ENCODE measurements around the gene KPNA5. TPM values are rescaled to one million over a fixed set of nuclear protein-coding genes. Genes with fewer than 3 reads are reported as not detected.

KPNA5 gene
- total and polyA plus RNA-seq, 2 of the 13 experiments (the other 11 are each of a cell fraction or from before 2014, with no cell fraction given) = 5.3 to 13.0 TPM

DNA sequence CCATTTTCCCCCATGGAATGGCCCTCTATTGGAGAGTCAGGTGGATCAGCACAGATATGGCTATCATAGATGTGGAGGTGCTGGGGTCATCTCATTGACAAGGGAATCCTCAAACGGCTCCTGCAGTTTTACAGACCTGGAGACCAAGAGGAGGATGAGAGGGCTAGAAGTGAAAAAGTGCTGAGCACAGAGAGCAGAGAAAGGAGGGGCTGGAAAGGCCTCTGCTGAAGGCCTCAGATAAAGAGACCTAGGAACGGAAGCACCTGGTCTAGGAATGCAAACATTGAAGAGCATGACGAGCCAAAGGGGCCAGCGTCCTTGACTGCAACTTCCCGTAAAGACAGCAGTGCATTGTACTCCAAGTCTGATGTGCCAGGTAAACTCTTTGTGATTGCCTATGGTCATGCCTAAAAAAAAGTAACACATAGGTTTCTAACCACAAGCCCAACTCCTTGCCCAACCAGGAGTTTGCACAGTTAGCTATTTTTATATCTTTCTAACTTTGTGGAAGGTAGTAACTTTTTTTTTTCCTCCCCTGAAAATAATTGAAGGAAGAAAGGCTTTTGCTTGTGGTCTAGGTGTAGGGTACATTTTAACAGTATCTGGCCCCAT lies 49.5 kb upstream of the KPNA5 start (continued):
- TF ChIP-seq ZSCAN12 (CRISPR knock-in tag; IDR thresholded peaks at IDR 0.05) (no peak; the same call in 1 of the 2 replicates), ATRX (CRISPR knock-in tag; IDR thresholded peaks at IDR 0.05; ENCODE audit: borderline replicate concordance) (no peak), SCMH1 (CRISPR knock-in tag; IDR thresholded peaks at IDR 0.05; ENCODE audit: borderline replicate concordance) (no peak), MAFK (conservative IDR thresholded peaks at IDR 0.05 in 1 of 2, IDR thresholded peaks at IDR 0.05 in 1 of 2; ENCODE audit: low read length in 2 of 2) (peak; percentile 83 to 88), KLF12 (CRISPR knock-in tag; IDR thresholded peaks at IDR 0.05; ENCODE audit: borderline replicate concordance) (no peak), SIN3B (IDR thresholded peaks at IDR 0.05; ENCODE audit: low read length) (no peak), JARID2 (CRISPR knock-in tag; IDR thresholded peaks at IDR 0.05; ENCODE audit: insufficient replicate concordance) (peak; percentile 57), DR1 (CRISPR knock-in tag; IDR thresholded peaks at IDR 0.05) (no peak), TBX2 (CRISPR knock-in tag; IDR thresholded peaks at IDR 0.05; ENCODE audit: borderline replicate concordance) (peak; percentile 99), ZNF777 (CRISPR knock-in tag; IDR thresholded peaks at IDR 0.05) (no peak), ESRRA (CRISPR knock-in tag; IDR thresholded peaks at IDR 0.05; ENCODE audit: low read depth) (peak; percentile 70; the same call in 1 of the 2 replicates), RARA (CRISPR knock-in tag; IDR thresholded peaks at IDR 0.05) (peak; percentile 90)
- TF ChIP-seq, protein P1, sequence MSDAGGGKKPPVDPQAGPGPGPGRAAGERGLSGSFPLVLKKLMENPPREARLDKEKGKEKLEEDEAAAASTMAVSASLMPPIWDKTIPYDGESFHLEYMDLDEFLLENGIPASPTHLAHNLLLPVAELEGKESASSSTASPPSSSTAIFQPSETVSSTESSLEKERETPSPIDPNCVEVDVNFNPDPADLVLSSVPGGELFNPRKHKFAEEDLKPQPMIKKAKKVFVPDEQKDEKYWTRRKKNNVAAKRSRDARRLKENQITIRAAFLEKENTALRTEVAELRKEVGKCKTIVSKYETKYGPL (CRISPR knock-in tag; IDR thresholded peaks at IDR 0.05) = no peak
- TF ChIP-seq, protein P2, sequence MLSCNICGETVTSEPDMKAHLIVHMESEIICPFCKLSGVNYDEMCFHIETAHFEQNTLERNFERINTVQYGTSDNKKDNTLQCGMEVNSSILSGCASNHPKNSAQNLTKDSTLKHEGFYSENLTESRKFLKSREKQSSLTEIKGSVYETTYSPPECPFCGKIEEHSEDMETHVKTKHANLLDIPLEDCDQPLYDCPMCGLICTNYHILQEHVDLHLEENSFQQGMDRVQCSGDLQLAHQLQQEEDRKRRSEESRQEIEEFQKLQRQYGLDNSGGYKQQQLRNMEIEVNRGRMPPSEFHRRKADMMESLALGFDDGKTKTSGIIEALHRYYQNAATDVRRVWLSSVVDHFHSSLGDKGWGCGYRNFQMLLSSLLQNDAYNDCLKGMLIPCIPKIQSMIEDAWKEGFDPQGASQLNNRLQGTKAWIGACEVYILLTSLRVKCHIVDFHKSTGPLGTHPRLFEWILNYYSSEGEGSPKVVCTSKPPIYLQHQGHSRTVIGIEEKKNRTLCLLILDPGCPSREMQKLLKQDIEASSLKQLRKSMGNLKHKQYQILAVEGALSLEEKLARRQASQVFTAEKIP (CRISPR knock-in tag; IDR thresholded peaks at IDR 0.05; ENCODE audit: borderline replicate concordance) = no peak
- TF ChIP-seq, protein P3, sequence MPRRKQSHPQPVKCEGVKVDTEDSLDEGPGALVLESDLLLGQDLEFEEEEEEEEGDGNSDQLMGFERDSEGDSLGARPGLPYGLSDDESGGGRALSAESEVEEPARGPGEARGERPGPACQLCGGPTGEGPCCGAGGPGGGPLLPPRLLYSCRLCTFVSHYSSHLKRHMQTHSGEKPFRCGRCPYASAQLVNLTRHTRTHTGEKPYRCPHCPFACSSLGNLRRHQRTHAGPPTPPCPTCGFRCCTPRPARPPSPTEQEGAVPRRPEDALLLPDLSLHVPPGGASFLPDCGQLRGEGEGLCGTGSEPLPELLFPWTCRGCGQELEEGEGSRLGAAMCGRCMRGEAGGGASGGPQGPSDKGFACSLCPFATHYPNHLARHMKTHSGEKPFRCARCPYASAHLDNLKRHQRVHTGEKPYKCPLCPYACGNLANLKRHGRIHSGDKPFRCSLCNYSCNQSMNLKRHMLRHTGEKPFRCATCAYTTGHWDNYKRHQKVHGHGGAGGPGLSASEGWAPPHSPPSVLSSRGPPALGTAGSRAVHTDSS (CRISPR knock-in tag; conservative IDR thresholded peaks at IDR 0.05) = no peak
- TF ChIP-seq, protein P4, sequence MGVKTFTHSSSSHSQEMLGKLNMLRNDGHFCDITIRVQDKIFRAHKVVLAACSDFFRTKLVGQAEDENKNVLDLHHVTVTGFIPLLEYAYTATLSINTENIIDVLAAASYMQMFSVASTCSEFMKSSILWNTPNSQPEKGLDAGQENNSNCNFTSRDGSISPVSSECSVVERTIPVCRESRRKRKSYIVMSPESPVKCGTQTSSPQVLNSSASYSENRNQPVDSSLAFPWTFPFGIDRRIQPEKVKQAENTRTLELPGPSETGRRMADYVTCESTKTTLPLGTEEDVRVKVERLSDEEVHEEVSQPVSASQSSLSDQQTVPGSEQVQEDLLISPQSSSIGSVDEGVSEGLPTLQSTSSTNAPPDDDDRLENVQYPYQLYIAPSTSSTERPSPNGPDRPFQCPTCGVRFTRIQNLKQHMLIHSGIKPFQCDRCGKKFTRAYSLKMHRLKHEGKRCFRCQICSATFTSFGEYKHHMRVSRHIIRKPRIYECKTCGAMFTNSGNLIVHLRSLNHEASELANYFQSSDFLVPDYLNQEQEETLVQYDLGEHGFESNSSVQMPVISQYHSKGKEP (CRISPR knock-in tag; IDR thresholded peaks at IDR 0.05) = no peak
- TF ChIP-seq, protein P5, sequence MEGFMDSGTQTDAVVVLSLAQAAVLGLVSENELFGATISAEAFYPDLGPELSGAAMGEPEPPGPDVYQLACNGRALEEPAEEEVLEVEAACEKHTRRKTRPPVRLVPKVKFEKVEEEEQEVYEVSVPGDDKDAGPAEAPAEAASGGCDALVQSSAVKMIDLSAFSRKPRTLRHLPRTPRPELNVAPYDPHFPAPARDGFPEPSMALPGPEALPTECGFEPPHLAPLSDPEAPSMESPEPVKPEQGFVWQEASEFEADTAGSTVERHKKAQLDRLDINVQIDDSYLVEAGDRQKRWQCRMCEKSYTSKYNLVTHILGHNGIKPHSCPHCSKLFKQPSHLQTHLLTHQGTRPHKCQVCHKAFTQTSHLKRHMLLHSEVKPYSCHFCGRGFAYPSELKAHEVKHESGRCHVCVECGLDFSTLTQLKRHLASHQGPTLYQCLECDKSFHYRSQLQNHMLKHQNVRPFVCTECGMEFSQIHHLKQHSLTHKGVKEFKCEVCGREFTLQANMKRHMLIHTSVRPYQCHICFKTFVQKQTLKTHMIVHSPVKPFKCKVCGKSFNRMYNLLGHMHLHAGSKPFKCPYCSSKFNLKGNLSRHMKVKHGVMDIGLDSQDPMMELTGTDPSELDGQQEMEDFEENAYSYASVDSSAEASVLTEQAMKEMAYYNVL (CRISPR knock-in tag; IDR thresholded peaks at IDR 0.05; ENCODE audit: borderline replicate concordance) = peak; percentile 98
- TF ChIP-seq, protein P6, sequence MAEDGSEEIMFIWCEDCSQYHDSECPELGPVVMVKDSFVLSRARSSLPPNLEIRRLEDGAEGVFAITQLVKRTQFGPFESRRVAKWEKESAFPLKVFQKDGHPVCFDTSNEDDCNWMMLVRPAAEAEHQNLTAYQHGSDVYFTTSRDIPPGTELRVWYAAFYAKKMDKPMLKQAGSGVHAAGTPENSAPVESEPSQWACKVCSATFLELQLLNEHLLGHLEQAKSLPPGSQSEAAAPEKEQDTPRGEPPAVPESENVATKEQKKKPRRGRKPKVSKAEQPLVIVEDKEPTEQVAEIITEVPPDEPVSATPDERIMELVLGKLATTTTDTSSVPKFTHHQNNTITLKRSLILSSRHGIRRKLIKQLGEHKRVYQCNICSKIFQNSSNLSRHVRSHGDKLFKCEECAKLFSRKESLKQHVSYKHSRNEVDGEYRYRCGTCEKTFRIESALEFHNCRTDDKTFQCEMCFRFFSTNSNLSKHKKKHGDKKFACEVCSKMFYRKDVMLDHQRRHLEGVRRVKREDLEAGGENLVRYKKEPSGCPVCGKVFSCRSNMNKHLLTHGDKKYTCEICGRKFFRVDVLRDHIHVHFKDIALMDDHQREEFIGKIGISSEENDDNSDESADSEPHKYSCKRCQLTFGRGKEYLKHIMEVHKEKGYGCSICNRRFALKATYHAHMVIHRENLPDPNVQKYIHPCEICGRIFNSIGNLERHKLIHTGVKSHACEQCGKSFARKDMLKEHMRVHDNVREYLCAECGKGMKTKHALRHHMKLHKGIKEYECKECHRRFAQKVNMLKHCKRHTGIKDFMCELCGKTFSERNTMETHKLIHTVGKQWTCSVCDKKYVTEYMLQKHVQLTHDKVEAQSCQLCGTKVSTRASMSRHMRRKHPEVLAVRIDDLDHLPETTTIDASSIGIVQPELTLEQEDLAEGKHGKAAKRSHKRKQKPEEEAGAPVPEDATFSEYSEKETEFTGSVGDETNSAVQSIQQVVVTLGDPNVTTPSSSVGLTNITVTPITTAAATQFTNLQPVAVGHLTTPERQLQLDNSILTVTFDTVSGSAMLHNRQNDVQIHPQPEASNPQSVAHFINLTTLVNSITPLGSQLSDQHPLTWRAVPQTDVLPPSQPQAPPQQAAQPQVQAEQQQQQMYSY (CRISPR knock-in tag; IDR thresholded peaks at IDR 0.05) = no peak
